Nephron progenitor cell (in vitro differentiated cells): ENCODE measurements around the gene CRB2.

Experiments used
- DNase-seq: peaks from one replicate; pipeline ENCODE4 v3.0.0; 2021
- H3K27ac Mint-ChIP-seq: 2 replicates; pipeline ENCODE4 v1.8.0; 2021; ENCODE audit warnings: mild to moderate bottlenecking, moderate library complexity, mixed read lengths
- H3K27me3 Mint-ChIP-seq: 2 replicates; pipeline ENCODE4 v1.8.0; 2021; ENCODE audit warnings: mild to moderate bottlenecking, low read depth, mixed read lengths; ENCODE audit not compliant: poor library complexity
- H3K36me3 Mint-ChIP-seq: 2 replicates; pipeline ENCODE4 v1.8.0; 2021; ENCODE audit warnings: low read depth, mixed read lengths
- H3K4me1 Mint-ChIP-seq: 2 replicates; pipeline ENCODE4 v1.8.0; 2021; ENCODE audit warnings: mixed read lengths
- H3K4me3 Mint-ChIP-seq: 2 replicates; pipeline ENCODE4 v1.8.0; 2021; ENCODE audit warnings: mild to moderate bottlenecking, moderate library complexity, mixed read lengths
- H3K9me3 Mint-ChIP-seq: 2 replicates; pipeline ENCODE4 v1.8.0; 2021; ENCODE audit warnings: mild to moderate bottlenecking, moderate library complexity, mixed read lengths
- CTCF ChIP-seq: fragments of 200-600 bp; sonication (generic); IDR thresholded peaks from 2 replicates; pipeline ENCODE4 v1.5.0; 2021; ENCODE audit warnings: antibody characterized with exemption

The CRB2 gene

GRCh38 chr9:123355761-123356431, at the start of gene CRB2:
Gene CRB2, plus strand, starts transcription at chr9:123356197. Its CDS starts 64 bp downstream, at chr9:123356261.
- H3K27me3 Mint-ChIP-seq = peaks cover 28% of the 10 kb centered on the region
- peak; percentile 85 for DNase-seq
- no peaks in the 10 kb centered on the region for H3K36me3 Mint-ChIP-seq
- H3K27ac Mint-ChIP-seq = peak within 1 kb of the TSS; percentile 84
- H3K9me3 Mint-ChIP-seq = no peaks in the 10 kb centered on the region
- peak; percentile 25 for TF ChIP-seq CTCF
- peaks cover 68% of the 10 kb centered on the region for H3K4me1 Mint-ChIP-seq
- H3K4me3 Mint-ChIP-seq = peak within 1 kb of the TSS; percentile 94

- no peaks in the 10 kb centered on the region for H3K36me3 Mint-ChIP-seq
- H3K9me3 Mint-ChIP-seq = no peaks in the 10 kb centered on the region
- no peak for DNase-seq
- peaks cover 53% of the 10 kb centered on the region for H3K4me1 Mint-ChIP-seq
- no peak overlapping the region for H3K4me3 Mint-ChIP-seq
- no peak for TF ChIP-seq CTCF
- peak overlapping the region; percentile 19 for H3K27ac Mint-ChIP-seq
- peaks cover 7% of the 10 kb centered on the region for H3K27me3 Mint-ChIP-seq
Measured at GRCh38 chr9:123309611-123310010, 46.4 kb upstream of the CRB2 start.

- no peak for TF ChIP-seq CTCF
- Mint-ChIP-seq H3K9me3 (no peaks in the 10 kb centered on the region), H3K27me3 (peaks cover 7% of the 10 kb centered on the region), H3K36me3 (no peaks in the 10 kb centered on the region), H3K4me1 (peaks cover 45% of the 10 kb centered on the region), H3K4me3 (no peak overlapping the region), H3K27ac (peak overlapping the region; percentile 98)
- no peak for DNase-seq
Measured at GRCh38 chr9:123310551-123311249, 45.3 kb upstream of the CRB2 start.

- no peaks in the 10 kb centered on the region for H3K36me3 Mint-ChIP-seq
- H3K4me3 Mint-ChIP-seq = no peak overlapping the region
- H3K4me1 Mint-ChIP-seq = peaks cover 51% of the 10 kb centered on the region
- no peaks in the 10 kb centered on the region for H3K9me3 Mint-ChIP-seq
- H3K27me3 Mint-ChIP-seq = peaks cover 7% of the 10 kb centered on the region
- TF ChIP-seq CTCF = no peak
- DNase-seq = no peak
- H3K27ac Mint-ChIP-seq = peak overlapping the region; percentile 98
Measured at GRCh38 chr9:123311250-123311752, 44.7 kb upstream of the CRB2 start.

- Mint-ChIP-seq H3K27ac (no peak overlapping the region), H3K27me3 (peaks cover 4% of the 10 kb centered on the region), H3K36me3 (no peaks in the 10 kb centered on the region), H3K4me1 (peaks cover 49% of the 10 kb centered on the region), H3K9me3 (no peaks in the 10 kb centered on the region), H3K4me3 (no peak overlapping the region)
- no peak for TF ChIP-seq CTCF
- no peak for DNase-seq
Measured at GRCh38 chr9:123312306-123312877, 43.6 kb upstream of the CRB2 start.
